Endodermal cell (in vitro differentiated cells): Measurements from ENCODE around the gene CCDC191. TPM values are rescaled to one million over a fixed set of nuclear protein-coding genes. Genes with fewer than 3 reads are reported as not detected.

Experiments
- DNase-seq: peaks from one replicate; pipeline ENCODE4 v3.0.0-alpha.2; 2017
- H3K27ac ChIP-seq: 2 replicates; pipeline ENCODE4 v1.5.1; 2013; ENCODE audit warnings: mild to moderate bottlenecking, low read depth, low read length, moderate library complexity
- H3K27me3 ChIP-seq: 2 replicates; pipeline ENCODE4 v1.6.1; 2013; ENCODE audit warnings: mild to moderate bottlenecking, low read length, moderate library complexity; ENCODE audit not compliant: insufficient read depth, control insufficient read depth, poor library complexity, severe bottlenecking
- H3K36me3 ChIP-seq: 2 replicates; pipeline ENCODE4 v1.7.0; 2013; ENCODE audit warnings: mild to moderate bottlenecking, low read length, moderate library complexity; ENCODE audit not compliant: control insufficient read depth, insufficient read depth
- H3K4me1 ChIP-seq: one replicate; pipeline ENCODE4 v1.7.0; 2013; ENCODE audit warnings: low read length; ENCODE audit not compliant: control insufficient read depth, insufficient read depth
- H3K4me3 ChIP-seq: 2 replicates; pipeline ENCODE4 v1.5.1; 2013; ENCODE audit warnings: mild to moderate bottlenecking, low read length, moderate library complexity
- H3K9ac ChIP-seq: 2 replicates; pipeline ENCODE4 v1.6.1; 2013; ENCODE audit warnings: mild to moderate bottlenecking, low read length, moderate library complexity; ENCODE audit not compliant: poor library complexity, severe bottlenecking; ENCODE audit errors: extremely low read depth
- H3K9me3 ChIP-seq: 2 replicates; pipeline ENCODE4 v1.6.1; 2013; ENCODE audit warnings: mild to moderate bottlenecking, low read length, moderate library complexity; ENCODE audit not compliant: control insufficient read depth
- H3K27ac Mint-ChIP-seq: 2 replicates; pipeline ENCODE4 v1.8.0; 2020; ENCODE audit warnings: mixed read lengths
- H3K27me3 Mint-ChIP-seq: 2 replicates; pipeline ENCODE4 v1.8.0; 2021; ENCODE audit warnings: mild to moderate bottlenecking, mixed read lengths; ENCODE audit not compliant: insufficient read depth
- H3K36me3 Mint-ChIP-seq: 2 replicates; pipeline ENCODE4 v1.8.0; 2020; ENCODE audit warnings: low read depth, mixed read lengths
- H3K4me1 Mint-ChIP-seq: 2 replicates; pipeline ENCODE4 v1.8.0; 2020; ENCODE audit warnings: mixed read lengths
- H3K4me3 Mint-ChIP-seq: 2 replicates; pipeline ENCODE4 v1.8.0; 2020; ENCODE audit warnings: mild to moderate bottlenecking, moderate library complexity, mixed read lengths
- H3K9me3 Mint-ChIP-seq: 2 replicates; pipeline ENCODE4 v1.8.0; 2020; ENCODE audit warnings: mild to moderate bottlenecking, mixed read lengths
- WGBS, 2 experiments: methylation state at CpG; one replicate each; pipeline versions ENCODE4 v1.1.5 to v1.1.7; 2013; ENCODE audit warnings: missing lambda C conversion rate in 2 of 2, mixed read lengths in 1 of 2; ENCODE audit not compliant: insufficient coverage in 1 of 2, insufficient read length in 1 of 2; 5-methylcytosine and 5-hydroxymethylcytosine counted together
- total RNA-seq, 2 donors: library from RNA; stranded (reverse); fragmentation: NEBNext Ultra II Directional in 1 of 2; extraction: Animal tissue kit (Norgen Biotek cat#: 25700) in 1 of 2; gene quantifications; 2 replicates in 1 of 2; 3 replicates in 1 of 2; pipeline ENCODE4 v1.2.1, GENCODE V29; 2021
- TF ChIP-seq, protein P1 (sequence below): fragments of 200-600 bp; sonication (generic); conservative IDR thresholded peaks from 2 replicates; pipeline ENCODE4 v1.5.0; 2021; ENCODE audit warnings: antibody characterized with exemption, mild to moderate bottlenecking

The CCDC191 gene
- total RNA-seq, 2 donors from 2014 or later, result 4.4 to 6.1 TPM

GRCh38 chr3:114026331-114026730 lies 30.0 kb downstream of the CCDC191 start:
- H3K36me3 Mint-ChIP-seq, result no peaks in the 10 kb centered on the region
- peaks cover 2% of the 10 kb centered on the region for H3K9me3 Mint-ChIP-seq
- no CpG with 5 or more reads among the region's 2 CpGs for WGBS, 2 experiments
- Histone ChIP-seq H3K27ac (no peak overlapping the region), H3K4me1 (peaks cover 2% of the 10 kb centered on the region), H3K36me3 (no peaks in the 10 kb centered on the region), H3K9ac (no peak overlapping the region), H3K9me3 (no peaks in the 10 kb centered on the region), H3K4me3 (no peak overlapping the region), H3K27me3 (no peaks in the 10 kb centered on the region)
- no peaks in the 10 kb centered on the region for H3K27me3 Mint-ChIP-seq
- no peak overlapping the region for H3K27ac Mint-ChIP-seq
- no peak overlapping the region for H3K4me3 Mint-ChIP-seq
- H3K4me1 Mint-ChIP-seq, result peaks cover 13% of the 10 kb centered on the region
- no peak for DNase-seq
- TF ChIP-seq, protein P1, sequence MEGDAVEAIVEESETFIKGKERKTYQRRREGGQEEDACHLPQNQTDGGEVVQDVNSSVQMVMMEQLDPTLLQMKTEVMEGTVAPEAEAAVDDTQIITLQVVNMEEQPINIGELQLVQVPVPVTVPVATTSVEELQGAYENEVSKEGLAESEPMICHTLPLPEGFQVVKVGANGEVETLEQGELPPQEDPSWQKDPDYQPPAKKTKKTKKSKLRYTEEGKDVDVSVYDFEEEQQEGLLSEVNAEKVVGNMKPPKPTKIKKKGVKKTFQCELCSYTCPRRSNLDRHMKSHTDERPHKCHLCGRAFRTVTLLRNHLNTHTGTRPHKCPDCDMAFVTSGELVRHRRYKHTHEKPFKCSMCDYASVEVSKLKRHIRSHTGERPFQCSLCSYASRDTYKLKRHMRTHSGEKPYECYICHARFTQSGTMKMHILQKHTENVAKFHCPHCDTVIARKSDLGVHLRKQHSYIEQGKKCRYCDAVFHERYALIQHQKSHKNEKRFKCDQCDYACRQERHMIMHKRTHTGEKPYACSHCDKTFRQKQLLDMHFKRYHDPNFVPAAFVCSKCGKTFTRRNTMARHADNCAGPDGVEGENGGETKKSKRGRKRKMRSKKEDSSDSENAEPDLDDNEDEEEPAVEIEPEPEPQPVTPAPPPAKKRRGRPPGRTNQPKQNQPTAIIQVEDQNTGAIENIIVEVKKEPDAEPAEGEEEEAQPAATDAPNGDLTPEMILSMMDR, result no peak

DNA sequence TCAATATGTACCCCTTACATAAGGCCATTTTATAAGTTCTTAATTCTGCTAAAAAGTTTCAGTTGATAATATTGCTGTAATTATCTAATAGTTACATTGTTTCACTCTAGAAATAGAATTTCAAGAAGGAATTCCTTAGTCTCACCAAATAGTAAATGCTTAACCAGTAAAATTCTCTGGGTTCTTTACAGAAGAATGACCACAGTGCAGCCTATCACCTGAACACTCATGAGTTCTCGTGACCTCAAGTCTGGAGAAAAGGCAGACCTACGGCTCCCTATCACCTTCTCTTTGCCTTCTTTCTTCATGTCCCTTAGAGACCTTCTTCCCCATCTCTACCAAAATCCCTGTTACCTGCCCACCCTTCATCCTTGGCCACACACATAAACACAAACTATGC lies 30.9 kb downstream of the CCDC191 start:
- Histone ChIP-seq H3K27ac (no peak overlapping the region), H3K9me3 (no peaks in the 10 kb centered on the region), H3K4me1 (peaks cover 2% of the 10 kb centered on the region), H3K36me3 (no peaks in the 10 kb centered on the region), H3K4me3 (no peak overlapping the region), H3K27me3 (no peaks in the 10 kb centered on the region), H3K9ac (no peak overlapping the region)
- H3K36me3 Mint-ChIP-seq, result no peaks in the 10 kb centered on the region
- no peaks in the 10 kb centered on the region for H3K27me3 Mint-ChIP-seq
- H3K27ac Mint-ChIP-seq, result no peak overlapping the region
- H3K4me3 Mint-ChIP-seq, result no peak overlapping the region
- peaks cover 2% of the 10 kb centered on the region for H3K9me3 Mint-ChIP-seq
- H3K4me1 Mint-ChIP-seq, result peaks cover 14% of the 10 kb centered on the region
- WGBS, 2 experiments, result 92 to 100% methylated on average over 1 to 2 of the region's 2 CpGs
- TF ChIP-seq, protein P1, result no peak
- no peak for DNase-seq

- no peak for DNase-seq
- Histone ChIP-seq H3K4me3 (peak overlapping the region; percentile 51), H3K36me3 (no peaks in the 10 kb centered on the region), H3K9me3 (no peaks in the 10 kb centered on the region), H3K9ac (no peak overlapping the region), H3K27me3 (no peaks in the 10 kb centered on the region), H3K27ac (no peak overlapping the region), H3K4me1 (peaks cover 2% of the 10 kb centered on the region)
- Mint-ChIP-seq H3K36me3 (no peaks in the 10 kb centered on the region), H3K27ac (no peak overlapping the region), H3K27me3 (no peaks in the 10 kb centered on the region), H3K4me1 (peaks cover 18% of the 10 kb centered on the region), H3K9me3 (peaks cover 2% of the 10 kb centered on the region), H3K4me3 (no peak overlapping the region)
- 68 to 83% methylated on average over 3 to 4 of the region's 4 CpGs for WGBS, 2 experiments
- TF ChIP-seq, protein P1, result no peak
Measured at GRCh38 chr3:114022145-114022802, 34.1 kb downstream of the CCDC191 start.
